T-helper 2 cell treated with Interferon-gamma antibody and Interleukin-4, amounts not matched to agents 5 μg/mL and 100 μg/mL, for 36 hours (primary cell): ENCODE results near the gene PITRM1.

ENCODE experiments used
- DNase-seq: peaks from one replicate; pipeline ENCODE4 v3.0.0; 2021; ENCODE audit warnings: low spot score
- H3K27ac Mint-ChIP-seq: one replicate; pipeline ENCODE4 v1.8.0; 2021; ENCODE audit warnings: mild to moderate bottlenecking, mixed read lengths
- H3K27me3 Mint-ChIP-seq: one replicate; pipeline ENCODE4 v1.8.0; 2021; ENCODE audit warnings: low read depth, mixed read lengths
- H3K36me3 Mint-ChIP-seq: one replicate; pipeline ENCODE4 v1.8.0; 2021; ENCODE audit warnings: low read depth, mixed read lengths
- H3K4me1 Mint-ChIP-seq: one replicate; pipeline ENCODE4 v1.8.0; 2021; ENCODE audit warnings: low read depth, mixed read lengths
- H3K4me3 Mint-ChIP-seq: one replicate; pipeline ENCODE4 v1.8.0; 2022; ENCODE audit warnings: mild to moderate bottlenecking, moderate library complexity, mixed read lengths
- H3K9me3 Mint-ChIP-seq: one replicate; pipeline ENCODE4 v1.8.0; 2021; ENCODE audit warnings: mixed read lengths

Gene PITRM1

DNA sequence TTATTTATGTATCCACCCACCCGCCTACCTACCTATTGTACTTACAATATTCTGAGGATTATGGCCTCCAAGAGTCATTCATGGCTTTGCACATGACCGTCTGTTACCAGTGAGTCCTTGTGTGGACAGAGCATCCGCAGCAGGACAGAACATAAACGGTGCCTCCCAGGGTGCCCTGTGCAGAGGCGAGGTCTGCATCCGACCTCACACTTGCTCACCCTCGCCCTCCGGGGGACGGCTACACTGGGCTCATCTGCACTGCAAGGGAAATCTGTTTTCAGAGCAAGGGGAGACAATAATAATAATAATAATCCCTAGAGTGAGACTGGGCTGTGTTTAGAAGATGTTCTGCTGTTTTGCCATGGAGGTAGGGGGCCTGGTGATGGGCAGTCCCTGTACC lies 75.4 kb downstream of the PITRM1 start:
- peak overlapping the region; percentile 68 for H3K27ac Mint-ChIP-seq
- no peak for DNase-seq
- H3K4me3 Mint-ChIP-seq, result no peak overlapping the region
- H3K9me3 Mint-ChIP-seq, result no peaks in the 10 kb centered on the region
- H3K4me1 Mint-ChIP-seq, result peaks cover 46% of the 10 kb centered on the region
- no peaks in the 10 kb centered on the region for H3K27me3 Mint-ChIP-seq
- H3K36me3 Mint-ChIP-seq, result peaks cover 61% of the 10 kb centered on the region

DNA sequence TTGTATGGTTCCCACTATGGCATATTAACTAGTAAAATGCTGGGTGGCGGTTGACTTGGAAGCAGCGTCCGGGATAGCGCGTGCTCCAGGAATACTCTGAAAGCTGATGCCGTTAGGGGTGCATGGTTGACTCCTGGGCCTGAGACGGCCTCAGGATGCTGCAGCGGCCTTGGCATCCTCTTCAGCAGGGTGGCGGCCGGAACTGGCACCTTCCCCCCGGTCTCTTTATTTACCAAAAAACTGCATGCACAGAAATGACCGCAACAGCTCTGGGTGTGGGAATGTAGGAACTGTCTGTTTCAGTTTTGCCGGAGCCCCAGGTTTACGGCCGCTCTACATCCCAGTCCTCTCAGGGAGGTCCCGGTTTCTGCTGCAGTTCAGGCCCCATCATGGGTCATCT lies 76.4 kb downstream of the PITRM1 start:
- peak overlapping the region; percentile 57 for H3K4me3 Mint-ChIP-seq
- peaks cover 52% of the 10 kb centered on the region for H3K4me1 Mint-ChIP-seq
- peak overlapping the region; percentile 86 for H3K27ac Mint-ChIP-seq
- H3K9me3 Mint-ChIP-seq, result no peaks in the 10 kb centered on the region
- no peaks in the 10 kb centered on the region for H3K27me3 Mint-ChIP-seq
- H3K36me3 Mint-ChIP-seq, result peaks cover 62% of the 10 kb centered on the region
- DNase-seq, result no peak

- Mint-ChIP-seq H3K4me3 (peak overlapping the region; percentile 57), H3K27me3 (no peaks in the 10 kb centered on the region), H3K4me1 (peaks cover 58% of the 10 kb centered on the region), H3K9me3 (no peaks in the 10 kb centered on the region), H3K36me3 (peaks cover 63% of the 10 kb centered on the region), H3K27ac (peak overlapping the region; percentile 86)
- DNase-seq, result peak; percentile 76
These were observed 77.0 kb downstream of the PITRM1 start for GRCh38 chr10:3095373-3096139.

GRCh38 chr10:3094609-3095036 lies 78.0 kb downstream of the PITRM1 start:
- Mint-ChIP-seq H3K27me3 (no peaks in the 10 kb centered on the region), H3K4me1 (peaks cover 67% of the 10 kb centered on the region), H3K4me3 (peak overlapping the region; percentile 57), H3K27ac (peak overlapping the region; percentile 86), H3K9me3 (no peaks in the 10 kb centered on the region), H3K36me3 (peaks cover 62% of the 10 kb centered on the region)
- DNase-seq, result no peak

DNA sequence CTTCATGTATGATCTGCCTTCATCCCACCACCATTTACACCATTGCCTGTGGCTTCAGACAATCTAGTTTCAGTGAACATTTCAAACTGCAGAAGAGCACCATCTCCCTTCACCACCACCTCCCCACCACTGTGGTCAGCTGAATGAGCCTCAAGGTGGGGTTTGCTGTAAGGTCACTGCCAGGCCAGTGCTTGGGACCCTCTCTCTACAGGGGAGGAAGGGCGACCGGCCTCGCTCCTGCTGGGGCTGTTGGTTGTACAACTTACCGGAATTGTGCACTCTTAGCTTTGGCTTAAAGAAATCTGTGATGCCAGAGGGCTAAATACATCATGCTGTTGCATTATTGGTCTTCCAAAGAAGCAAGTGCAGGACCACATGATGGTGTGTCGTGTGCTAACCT lies 78.6 kb downstream of the PITRM1 start:
- no peaks in the 10 kb centered on the region for H3K27me3 Mint-ChIP-seq
- peak overlapping the region; percentile 86 for H3K27ac Mint-ChIP-seq
- peaks cover 65% of the 10 kb centered on the region for H3K4me1 Mint-ChIP-seq
- H3K36me3 Mint-ChIP-seq, result peaks cover 58% of the 10 kb centered on the region
- no peaks in the 10 kb centered on the region for H3K9me3 Mint-ChIP-seq
- peak overlapping the region; percentile 57 for H3K4me3 Mint-ChIP-seq
- no peak for DNase-seq

- no peak for DNase-seq
- Mint-ChIP-seq H3K27me3 (no peaks in the 10 kb centered on the region), H3K9me3 (no peaks in the 10 kb centered on the region), H3K4me1 (peaks cover 61% of the 10 kb centered on the region), H3K4me3 (peak overlapping the region; percentile 29), H3K27ac (peak overlapping the region; percentile 76), H3K36me3 (peaks cover 56% of the 10 kb centered on the region)
These were observed 80.7 kb downstream of the PITRM1 start for GRCh38 chr10:3091921-3092320.

DNA sequence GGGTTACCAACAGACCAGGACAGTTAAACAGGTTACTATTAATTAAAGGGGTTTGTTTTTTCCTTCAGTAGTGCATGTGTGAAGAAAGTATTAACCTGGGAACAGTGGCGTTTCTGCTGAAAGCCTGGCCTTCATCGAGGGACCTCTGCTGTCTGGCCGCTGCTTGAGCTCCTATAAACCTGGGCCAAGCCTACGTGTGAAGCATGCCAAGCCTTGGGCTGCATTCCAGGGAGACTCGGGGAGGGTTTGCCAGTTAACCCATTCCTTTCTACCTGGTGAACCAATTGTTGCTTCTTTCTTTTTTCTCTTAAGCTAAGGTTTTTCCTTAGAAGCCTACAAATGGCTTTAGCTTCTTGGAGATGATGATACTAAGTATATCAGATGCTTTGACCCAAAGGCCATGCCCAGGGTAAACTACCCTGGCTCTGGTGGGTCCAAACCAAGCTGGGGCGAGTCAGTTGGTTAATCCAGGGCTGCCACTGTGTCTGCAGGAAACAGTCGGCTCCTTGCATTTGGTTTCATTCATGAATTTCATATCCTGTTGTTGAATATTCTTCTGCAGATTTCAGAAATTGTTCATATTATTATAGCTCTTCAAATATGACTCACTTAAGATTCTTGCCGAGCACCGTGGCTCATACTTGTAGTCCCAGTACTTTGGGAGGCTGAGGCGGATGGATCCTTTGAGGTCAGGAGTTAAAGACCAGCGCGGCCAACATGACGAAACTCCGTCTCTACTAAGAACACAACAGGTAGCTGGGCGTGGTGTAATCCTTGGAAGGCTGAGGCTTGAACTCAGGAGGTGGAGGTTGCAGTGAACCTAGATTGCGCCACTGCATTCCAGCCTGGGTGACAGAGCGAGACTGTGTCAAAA lies 81.4 kb downstream of the PITRM1 start:
- peaks cover 63% of the 10 kb centered on the region for H3K36me3 Mint-ChIP-seq
- peak overlapping the region; percentile 73 for H3K4me3 Mint-ChIP-seq
- peak overlapping the region; percentile 93 for H3K27ac Mint-ChIP-seq
- H3K4me1 Mint-ChIP-seq, result peaks cover 57% of the 10 kb centered on the region
- DNase-seq, result peak; percentile 56
- no peaks in the 10 kb centered on the region for H3K9me3 Mint-ChIP-seq
- H3K27me3 Mint-ChIP-seq, result no peaks in the 10 kb centered on the region

DNA sequence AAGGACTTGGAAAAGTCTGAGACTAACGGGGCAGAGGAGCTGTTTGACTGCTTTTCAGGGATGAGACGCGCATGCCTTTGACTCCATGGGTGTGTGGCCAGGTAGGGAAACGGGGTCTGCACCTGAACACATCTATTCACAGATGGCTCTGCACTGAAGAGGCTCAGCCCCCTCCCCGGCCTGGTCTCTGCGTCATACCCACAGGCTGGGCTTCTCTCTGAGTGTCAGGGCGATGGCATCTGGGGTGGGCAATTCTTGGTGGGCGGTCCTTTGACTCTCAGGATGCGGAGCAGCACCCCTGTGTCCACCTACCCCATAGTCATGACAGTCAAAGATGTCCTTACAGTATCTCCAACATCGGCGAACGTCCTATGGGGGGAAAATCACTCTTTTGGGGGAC lies 82.2 kb downstream of the PITRM1 start:
- peaks cover 55% of the 10 kb centered on the region for H3K4me1 Mint-ChIP-seq
- no peaks in the 10 kb centered on the region for H3K27me3 Mint-ChIP-seq
- no peak overlapping the region for H3K27ac Mint-ChIP-seq
- H3K9me3 Mint-ChIP-seq, result no peaks in the 10 kb centered on the region
- H3K36me3 Mint-ChIP-seq, result peaks cover 61% of the 10 kb centered on the region
- no peak for DNase-seq
- H3K4me3 Mint-ChIP-seq, result no peak overlapping the region
